Adrenal gland (tissue), 5 donors: ENCODE data around the gene SASH1.

ENCODE experiments used
- CTCF ChIP-seq, 6 experiments: fragments of 450-650 bp in 4 of 6; fragments of 200-600 bp in 2 of 6; sonication (generic) in 1 of 6; IDR thresholded peaks; 1 replicate in 5 of 6; 2 replicates in 1 of 6; pipeline versions ENCODE4 v1.5.1 to v1.8.0; 2016 to 2021; ENCODE audit warnings: antibody characterized with exemption in 6 of 6, mild to moderate bottlenecking in 2 of 6, moderate library complexity in 1 of 6
- POLR2A ChIP-seq, 2 donors: fragments of 450-650 bp; IDR thresholded peaks; one replicate each; pipeline ENCODE4 v1.6.1; 2017; ENCODE audit warnings: antibody characterized with exemption in 2 of 2, mild to moderate bottlenecking in 2 of 2, moderate library complexity in 1 of 2
- donor health status: DM: no; HTN: no; CAD: no.

- TF ChIP-seq CTCF (IDR thresholded peaks at IDR 0.05) (no peak), POLR2A (IDR thresholded peaks at IDR 0.05) (no peak)
Observed at GRCh38 chr6:148307405-148307804, 35.2 kb upstream of the SASH1 start.
